SHP77 (cell line): ENCODE measurements around the gene TSHZ3.

Experiments used
- DNase-seq, 2 experiments: peaks; one replicate each; lab custom pipeline; 2025; lab: John Stamatoyannopoulos, UW

The TSHZ3 gene

GRCh38 chr19:31263328-31263727 lies 85.9 kb downstream of the TSHZ3 start:
- no peak for DNase-seq

- DNase-seq: no peak
Measured at GRCh38 chr19:31262725-31263191, 86.5 kb downstream of the TSHZ3 start.

GRCh38 chr19:31261603-31262212 lies 87.5 kb downstream of the TSHZ3 start:
- no peak for DNase-seq

GRCh38 chr19:31261019-31261602 lies 88.1 kb downstream of the TSHZ3 start:
- DNase-seq: no peak

DNA sequence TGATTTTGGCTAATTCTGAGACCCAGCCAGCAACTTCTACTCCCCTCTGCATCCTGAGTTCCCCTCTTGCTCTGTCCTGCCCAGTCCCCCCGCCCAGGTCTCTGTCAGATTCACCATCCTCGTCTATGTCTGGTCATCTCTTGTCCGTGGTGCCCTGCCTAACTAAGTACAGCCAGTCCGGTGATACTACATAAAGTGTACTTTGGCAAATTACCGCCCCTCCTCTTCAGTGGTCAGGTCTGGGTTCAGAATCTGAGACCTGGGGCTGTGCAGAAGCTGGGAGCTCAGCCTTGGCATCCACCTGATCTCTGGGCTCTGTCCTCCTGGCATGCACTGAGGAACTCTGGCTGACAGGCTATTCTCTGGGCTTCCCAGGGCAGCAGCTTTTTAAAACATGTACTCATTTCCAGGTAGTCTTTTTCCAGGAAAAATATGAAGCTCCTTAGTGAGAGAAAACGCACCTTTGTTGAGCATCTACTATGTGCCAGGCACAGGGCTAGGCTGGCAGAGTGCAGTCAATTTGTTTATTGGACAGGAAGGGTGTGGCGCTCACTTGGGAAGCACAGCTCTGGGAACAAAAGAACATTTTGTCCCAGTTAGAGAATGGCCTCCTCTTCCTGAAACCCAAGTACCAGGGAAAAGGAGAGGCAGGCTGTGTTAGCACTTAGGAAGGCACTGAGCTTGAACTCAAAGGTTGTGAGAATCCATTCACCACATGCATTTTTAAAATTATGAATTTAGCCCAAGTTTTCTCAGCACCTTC lies 88.9 kb downstream of the TSHZ3 start:
- no peak for DNase-seq

DNA sequence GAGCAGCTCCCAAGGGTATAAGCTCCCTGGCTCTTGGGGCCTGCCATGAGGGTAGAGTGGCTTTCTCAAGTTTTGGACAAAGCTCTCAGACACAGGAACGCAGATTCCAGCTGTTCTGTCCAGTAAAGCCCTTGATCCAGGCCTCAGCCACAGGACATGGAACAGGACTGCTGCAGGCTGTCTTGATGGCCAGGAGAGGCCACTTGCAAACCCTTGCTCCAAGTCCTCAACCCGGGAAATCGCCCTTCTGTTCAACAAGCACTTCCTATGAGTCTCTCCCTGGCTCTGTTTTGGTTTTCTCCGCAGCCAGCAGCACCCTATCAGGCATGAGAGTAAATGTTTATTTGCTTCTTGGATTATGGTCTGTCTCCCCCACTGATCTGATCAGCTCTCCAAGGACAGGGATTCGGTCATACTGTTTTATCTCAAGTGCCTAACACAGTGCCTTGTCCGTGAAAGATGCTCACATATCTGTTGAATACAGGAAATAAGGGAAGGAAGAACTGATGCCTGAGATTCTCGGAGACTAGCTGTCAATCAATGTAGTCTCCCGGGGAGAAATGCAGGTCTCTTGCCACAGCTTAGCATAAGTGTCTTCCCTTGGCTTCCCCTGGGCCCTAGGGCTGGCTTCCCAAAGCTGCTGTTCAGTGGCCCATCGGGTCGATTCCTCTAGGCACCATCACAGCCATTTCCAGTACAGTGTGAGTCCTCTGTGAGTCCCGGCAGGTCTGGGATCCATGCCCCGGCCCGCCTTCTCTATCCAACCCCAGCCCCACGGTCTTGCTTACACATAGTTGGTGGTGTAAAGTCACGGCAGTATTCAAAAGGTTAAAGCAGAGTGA lies 90.8 kb downstream of the TSHZ3 start:
- DNase-seq: no peak

DNA sequence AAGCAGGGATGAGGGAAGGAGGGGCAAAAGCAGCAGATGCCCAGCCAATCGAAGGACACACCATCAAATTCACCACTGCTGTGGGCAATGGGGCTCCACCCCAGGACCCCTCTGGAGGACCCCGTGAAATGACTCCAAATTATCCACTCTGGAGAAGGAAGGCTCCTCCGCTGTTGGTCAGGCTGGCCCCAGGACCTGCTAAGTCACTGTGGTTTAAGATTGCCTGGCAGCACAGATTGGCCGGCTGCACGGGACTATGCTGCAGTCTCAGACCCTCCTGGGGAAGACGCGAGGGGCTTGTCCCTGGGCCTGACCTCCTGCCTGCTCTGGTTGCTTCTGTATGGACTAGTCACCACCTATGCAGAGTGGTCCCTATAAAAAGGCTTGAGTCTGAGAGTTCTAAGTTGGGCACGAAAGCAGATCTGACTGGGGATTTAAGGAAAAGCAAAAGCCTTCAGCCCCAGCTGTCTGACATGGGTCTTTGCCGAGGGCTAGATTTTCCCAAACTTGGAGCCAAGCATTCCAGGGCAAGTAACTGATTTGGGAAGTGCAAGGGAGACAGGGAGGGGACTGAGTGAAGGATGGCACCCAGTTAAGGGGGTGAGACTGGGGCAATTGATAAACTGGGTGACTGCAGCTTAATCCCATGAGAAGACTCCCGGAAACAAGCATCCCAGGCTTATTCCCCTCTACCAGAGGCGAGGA lies 91.7 kb downstream of the TSHZ3 start:
- DNase-seq: no peak

DNA sequence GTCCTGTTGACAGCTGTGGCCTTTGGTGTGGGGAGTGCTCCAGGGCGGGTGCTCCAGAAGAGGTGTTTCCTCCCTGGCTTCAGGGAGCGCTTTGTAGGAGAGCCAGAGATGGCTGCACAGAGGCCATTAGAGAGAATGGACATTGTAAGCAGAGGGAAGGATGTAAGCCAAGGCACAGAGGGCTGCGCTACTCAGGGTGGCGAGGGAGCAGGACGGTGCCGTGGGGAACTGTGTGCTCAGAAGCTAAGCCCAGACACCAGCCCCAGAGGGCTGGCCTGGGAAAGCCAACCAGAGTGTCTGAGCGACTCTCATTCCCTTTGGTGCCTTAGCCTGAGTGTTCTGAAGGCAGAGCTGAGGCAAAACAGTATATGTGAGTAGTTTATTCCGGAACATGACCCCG lies 92.2 kb downstream of the TSHZ3 start:
- no peak for DNase-seq

GRCh38 chr19:31256593-31256960 lies 92.7 kb downstream of the TSHZ3 start:
- no peak for DNase-seq

- no peak for DNase-seq
Measured at GRCh38 chr19:31255831-31256592, 93.2 kb downstream of the TSHZ3 start.

DNA sequence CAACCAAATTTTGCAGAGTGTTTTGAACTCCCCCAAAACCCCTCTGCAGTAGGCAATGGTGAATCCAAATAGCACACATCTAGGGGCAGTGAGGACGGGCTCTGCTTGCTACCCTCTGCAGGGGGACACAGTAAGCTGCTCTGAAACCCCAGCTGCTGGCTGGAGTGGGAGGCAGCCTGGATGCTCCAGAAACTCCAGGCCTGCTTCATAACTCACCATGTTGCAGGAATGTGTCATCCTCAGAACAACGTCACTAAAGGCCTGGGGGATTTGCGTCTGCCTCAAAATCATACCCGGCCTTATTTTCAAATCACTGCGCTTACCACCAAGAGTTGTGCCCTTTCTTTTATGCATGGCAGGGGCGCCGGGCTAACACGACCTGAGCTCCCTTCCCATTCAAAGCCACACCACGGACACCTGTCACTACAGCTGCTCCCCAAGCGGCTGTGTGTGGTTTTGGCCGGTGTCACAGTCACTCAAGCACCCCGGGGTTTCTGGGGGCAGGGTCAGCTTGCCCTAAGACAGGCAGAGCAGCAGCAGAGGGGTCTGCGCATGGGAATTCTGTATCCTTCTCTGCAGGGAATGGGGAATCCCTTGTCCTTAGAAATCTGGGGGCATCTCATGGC lies 93.9 kb downstream of the TSHZ3 start:
- DNase-seq: no peak

DNA sequence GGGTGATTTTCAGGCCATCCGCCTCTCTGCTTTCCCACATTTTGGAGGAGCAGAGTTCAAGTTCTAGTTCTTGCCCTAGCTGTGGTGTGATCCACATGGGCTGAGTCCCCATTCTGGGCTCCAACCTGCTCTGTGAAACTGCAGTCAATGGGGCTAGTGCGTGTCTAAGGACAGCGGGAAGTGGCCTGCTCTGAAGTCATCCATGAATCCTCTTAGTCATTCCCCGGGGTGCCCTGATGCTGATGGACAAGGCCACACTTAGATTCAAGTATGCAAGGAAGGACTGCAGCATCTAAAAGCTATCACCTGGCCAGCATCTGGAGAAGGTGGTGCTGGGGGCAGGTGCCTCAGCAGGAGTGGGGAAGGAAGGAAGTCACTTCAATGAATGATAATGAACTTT lies 94.6 kb downstream of the TSHZ3 start:
- no peak for DNase-seq

GRCh38 chr19:31254180-31254551 lies 95.1 kb downstream of the TSHZ3 start:
- no peak for DNase-seq

GRCh38 chr19:31253526-31254179 lies 95.6 kb downstream of the TSHZ3 start:
- no peak for DNase-seq

- DNase-seq: no peak
Measured at GRCh38 chr19:31252441-31252840, 96.8 kb downstream of the TSHZ3 start.

- DNase-seq: no peak
Measured at GRCh38 chr19:31249217-31249616, 100.0 kb downstream of the TSHZ3 start.

DNA sequence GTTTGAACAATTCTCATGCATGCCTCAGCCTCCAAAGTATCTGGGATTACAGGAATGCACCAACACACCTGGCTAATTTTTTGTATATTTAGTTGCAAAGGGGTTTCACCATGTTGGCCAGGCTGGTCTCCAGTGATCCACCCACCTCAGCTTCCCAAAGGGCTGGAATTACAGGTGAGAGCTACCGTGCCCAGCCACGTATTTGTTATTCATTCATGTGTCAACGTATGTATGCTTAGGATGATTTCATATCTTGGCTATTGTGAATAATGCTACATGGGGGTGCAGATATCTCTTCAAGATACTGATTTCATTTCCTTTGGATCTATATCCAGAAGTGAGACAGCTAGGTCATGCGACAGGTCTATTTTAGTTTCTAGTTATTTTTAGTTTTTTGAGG lies 113.4 kb downstream of the TSHZ3 start:
- DNase-seq: no peak

DNA sequence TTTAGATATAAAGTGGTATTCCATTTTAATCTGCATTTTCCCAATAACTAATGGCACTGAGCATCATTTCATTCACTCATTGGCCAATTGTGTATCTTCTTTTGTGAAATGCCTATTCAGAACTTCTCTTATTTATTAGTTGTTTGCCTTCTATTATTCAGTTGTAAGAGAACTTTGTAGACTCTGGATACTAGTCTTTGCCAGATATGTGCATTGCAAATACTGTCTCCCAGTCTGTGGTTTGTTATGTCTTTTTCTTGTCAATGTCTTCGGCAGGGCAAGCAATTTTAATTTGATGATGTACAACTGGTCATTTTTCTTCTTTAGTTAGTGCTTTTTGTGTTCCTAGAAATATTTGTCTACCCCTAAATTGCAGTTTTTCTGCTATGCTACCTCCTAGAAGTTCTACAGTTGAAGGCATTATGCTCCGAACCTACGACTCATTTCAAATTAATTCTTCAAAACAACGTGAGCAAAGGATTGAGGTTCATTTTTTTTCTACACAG lies 115.9 kb downstream of the TSHZ3 start:
- DNase-seq: no peak

DNA sequence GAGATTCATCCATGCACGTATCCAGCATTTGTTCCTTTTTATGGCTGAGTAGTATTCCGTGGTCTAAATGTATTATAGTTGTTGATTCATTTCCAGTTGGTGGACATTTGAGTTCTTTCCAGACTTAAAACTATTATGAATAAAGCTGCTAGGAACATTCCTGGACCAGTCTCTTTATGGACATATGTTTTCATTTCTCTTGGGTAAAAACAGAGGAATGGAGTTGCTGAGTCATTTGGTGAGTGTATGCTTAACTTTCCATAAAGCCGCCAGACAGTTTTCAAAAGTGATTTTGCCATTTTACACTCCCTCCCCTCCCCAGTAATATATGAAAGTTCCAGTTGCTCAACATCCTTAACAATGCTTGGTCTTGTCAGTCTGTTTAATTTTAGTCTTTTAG lies 116.4 kb downstream of the TSHZ3 start:
- DNase-seq: no peak

DNA sequence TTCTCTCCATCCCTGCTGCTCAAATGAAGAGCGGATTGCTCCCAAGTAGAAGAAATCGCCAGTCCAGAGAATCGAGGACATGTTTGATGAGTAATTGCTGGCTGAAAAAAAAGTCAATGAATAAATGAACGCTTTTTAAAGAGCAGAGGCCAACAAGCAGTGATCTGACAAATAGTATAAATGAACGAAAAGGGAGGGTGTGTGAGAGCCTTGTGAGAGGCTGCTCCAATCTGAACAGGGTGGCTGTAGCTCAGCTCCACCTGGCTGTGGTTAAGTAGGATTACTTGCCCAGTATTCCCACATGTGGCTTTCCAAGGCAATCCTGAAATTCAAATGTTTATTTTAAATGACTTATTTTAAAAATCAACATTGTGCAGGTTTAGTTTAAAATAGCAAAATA lies 117.1 kb downstream of the TSHZ3 start:
- DNase-seq: no peak
